ENCODE data around the gene TTC31.
A peak's percentile ranks its signal among the peaks of the same experiment; 100 is the strongest.

The TTC31 gene

GRCh38 chr2:74505448-74506246 lies 22.8 kb downstream of the TTC31 start:
- no peak for DNase-seq

DNA sequence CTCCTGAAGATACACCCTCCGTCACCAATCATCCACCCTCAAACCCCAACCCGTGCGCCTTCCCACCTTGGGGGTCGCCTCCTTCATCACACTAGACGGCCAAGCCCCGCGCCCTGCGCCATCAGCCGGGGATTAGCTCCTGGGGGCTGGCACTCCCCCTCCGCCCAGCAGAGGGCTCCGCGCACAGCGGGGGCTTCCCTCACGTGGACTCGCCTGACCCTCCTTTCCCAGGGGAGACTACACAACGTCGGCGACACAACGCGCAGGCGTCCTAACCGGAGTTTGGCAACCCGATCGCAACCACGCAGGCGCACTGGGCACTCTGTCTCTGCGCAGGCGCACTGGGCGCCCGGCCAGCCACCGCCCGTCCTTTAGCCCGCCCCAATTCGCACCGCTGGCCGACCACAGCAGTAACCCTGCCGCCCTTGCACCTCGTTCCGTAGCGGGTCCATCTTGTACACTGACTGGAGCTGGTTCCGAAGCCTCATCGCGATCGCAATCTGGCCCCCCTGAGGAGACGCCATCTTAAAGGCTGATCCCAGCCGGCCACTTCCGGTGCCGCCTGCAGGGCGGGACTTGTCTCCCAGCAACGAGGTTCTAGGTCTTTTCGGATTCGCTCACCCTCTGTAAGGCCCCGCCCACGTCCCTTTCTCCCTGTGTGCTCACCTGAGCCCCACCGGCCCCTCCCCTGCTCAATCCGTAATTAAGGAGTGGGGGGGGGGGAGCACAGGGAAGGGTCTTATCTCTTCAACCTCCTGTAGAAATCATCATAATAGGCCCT lies 24.5 kb downstream of the TTC31 start, which contains the start of gene PCGF1:
TSS of gene PCGF1 (minus strand) at position 551 of the 781 bp plus-strand sequence. CDS start at position 524, 27 bp downstream.
- peak; percentile 97 for DNase-seq

- no peak for DNase-seq
Measured at GRCh38 chr2:74507926-74508520, 25.1 kb downstream of the TTC31 start.

- no peak for DNase-seq
Measured at GRCh38 chr2:74510272-74510671, 27.4 kb downstream of the TTC31 start.

DNA sequence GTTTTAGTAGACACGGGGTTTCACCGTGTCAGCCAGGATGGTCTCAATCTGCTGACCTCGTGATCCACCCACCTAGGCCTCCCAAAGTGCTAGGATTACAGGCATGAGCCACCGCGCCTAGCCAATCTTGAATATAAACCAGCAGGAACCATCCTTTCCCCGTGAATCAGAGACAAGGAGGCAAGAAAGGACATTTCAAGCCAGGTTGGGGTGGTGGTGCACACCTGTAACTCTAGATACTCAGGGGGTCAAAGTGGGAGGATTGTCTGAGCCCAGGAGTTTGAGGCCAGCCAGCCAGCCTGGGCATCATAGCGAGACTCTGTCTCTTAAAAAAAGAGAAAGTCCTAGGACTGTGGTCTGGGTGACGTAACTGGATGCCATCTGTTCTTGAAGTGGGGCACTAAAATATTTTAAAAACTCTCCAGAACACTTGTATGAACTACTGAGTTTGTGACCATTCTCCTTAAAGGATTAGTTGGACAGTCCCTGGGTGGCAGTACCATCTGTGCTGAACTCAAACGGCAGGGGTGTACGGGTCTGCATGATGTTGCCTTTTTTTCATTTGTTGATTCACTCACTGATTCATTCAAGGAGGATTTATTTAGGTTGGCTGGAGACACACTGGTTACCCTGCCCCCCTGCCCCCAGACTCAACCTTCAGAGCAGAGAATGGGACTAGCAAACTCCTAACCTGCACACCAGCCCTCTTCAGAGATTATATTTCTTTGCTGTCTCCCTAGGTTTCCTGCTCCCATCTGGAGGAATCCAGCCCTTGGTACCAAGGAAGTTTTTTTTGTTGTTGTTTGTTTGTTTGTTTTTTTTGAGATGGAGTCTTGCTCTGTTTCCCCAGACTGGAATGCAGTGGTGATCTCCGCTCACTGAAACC lies 28.5 kb downstream of the TTC31 start:
- DNase-seq: no peak

DNA sequence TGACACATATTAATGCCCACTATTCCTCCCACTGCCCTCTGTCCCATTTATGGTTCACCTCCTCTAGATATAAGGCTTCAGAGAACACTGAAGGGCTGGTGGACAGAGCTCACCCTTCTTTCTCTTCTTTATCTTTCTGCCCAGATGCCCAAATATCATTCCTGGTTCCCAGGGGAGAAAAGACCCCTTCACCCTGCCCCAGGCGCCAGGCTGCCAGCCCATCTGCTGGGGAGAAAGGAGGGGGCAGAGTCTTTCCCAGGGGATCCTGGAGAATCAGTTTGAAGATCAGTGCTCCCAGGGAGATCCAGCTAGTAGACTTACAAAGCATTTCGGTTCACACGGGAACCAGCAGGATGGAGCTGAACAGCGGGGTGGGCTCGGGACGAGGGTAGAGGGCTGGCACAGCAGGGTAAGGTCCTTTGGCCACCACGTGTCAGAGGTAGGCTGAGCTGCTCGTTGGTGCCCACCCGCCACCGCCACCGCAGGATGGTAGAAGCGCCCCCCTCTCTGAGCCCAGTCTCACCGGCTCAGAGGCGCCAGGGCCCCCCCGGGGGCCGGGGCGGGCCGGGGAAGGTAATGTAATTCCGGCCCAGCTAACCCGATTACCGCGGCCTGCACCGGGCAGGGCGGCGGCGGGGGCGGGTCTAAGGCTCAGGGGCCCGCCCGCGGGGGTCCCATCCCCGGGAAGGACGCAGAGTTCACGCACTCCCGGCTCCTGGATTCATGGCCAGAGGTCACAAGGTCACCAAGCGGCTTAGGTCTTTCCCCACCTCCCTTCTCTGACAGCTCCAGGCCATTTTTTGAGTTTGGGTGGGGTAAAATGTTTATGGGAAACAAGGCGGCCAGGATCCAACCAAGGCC lies 30.1 kb downstream of the TTC31 start:
- no peak for DNase-seq

GRCh38 chr2:74513605-74514367 lies 30.9 kb downstream of the TTC31 start:
- no peak for DNase-seq

DNA sequence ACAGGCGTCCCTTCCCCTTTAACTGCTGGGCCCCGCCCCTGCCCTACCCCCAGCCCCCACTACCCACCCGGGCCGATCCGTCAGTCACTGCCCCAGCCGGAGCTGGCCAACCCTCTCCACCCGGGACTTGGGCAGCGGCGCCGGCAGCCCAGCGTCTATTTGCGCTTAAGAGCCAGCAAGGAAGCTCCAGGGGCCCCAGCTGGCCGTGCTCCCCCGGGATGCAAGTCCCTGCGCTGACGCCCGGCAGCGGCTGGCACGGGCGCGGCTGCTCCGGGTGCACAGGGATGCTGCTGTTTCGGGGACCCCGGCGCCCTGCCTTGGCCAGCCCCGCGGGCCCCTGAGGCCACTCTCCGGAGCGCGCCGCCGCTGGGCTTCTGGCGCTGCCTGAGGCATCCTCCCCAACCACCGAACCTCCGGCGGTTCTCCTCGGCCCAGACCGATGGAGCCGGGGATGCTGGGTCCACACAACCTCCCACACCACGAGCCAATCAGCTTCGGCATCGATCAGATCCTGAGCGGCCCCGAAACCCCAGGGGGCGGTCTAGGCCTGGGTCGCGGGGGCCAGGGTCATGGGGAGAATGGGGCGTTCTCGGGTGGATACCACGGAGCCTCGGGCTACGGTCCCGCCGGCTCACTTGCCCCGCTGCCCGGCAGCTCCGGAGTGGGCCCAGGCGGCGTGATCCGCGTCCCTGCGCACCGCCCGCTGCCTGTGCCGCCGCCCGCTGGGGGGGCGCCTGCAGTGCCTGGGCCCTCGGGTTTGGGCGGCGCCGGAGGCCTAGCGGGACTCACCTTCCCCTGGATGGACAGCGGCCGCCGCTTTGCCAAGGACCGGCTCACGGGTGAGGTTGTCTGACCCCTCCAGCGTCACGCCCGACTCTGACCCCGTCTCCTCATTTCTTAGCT lies 31.7 kb downstream of the TTC31 start, which contains the start of gene TLX2:
TSS of gene TLX2 (plus strand) at position 83 of the 903 bp plus-strand sequence. CDS start at position 440, 357 bp downstream.
- DNase-seq: no peak

GRCh38 chr2:74515271-74515980 lies 32.5 kb downstream of the TTC31 start:
- DNase-seq: no peak

DNA sequence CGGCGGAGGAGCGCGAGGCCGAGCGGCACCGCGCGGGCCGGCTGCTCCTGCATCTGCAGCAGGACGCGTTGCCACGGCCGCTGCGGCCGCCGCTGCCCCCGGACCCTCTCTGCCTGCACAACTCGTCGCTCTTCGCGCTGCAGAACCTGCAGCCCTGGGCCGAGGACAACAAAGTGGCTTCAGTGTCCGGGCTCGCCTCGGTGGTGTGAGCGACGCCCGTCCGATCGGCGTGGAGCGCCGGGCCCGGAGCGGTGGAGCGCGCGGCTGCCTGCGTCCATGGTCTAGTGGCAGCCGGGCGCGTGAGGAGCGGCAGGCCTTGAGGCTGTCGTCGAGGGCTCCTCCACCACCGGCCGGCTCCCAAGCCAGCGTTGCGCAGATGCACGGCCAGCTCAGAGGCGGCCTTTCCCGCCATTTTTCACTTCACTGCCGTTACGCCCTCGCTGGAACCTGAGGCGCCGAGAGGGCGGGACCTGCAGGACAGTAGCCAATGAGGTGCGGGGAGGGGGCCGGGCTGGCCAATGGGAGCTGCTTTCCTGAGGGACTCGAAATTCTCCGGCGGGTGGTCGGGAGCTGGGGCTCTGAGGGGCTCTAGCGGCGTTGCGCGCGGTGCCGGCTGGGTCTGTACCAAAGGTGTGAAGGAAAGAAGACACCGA lies 33.2 kb downstream of the TTC31 start:
- peak; percentile 50 for DNase-seq

DNA sequence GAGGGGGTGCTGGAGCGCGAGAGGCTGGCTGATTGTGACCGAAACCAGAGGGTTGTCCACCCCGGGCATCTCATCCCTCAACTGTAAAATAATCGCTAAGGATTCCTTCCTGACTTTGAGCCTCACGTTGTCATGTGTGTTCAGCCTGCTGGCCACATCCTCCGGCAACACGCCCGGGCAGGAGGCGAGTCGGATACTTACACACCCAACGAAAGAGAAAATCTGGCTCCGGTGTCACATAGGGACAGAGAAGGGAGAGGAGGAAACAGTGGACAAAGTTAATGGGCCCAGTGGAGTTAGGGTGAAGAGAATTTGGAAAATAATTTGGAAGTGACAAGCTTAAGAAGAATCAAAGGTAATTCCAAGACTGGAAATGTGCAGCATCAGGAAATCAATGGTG lies 33.8 kb downstream of the TTC31 start:
- no peak for DNase-seq

- no peak for DNase-seq
Measured at GRCh38 chr2:74522516-74522915, 39.6 kb downstream of the TTC31 start.

DNA sequence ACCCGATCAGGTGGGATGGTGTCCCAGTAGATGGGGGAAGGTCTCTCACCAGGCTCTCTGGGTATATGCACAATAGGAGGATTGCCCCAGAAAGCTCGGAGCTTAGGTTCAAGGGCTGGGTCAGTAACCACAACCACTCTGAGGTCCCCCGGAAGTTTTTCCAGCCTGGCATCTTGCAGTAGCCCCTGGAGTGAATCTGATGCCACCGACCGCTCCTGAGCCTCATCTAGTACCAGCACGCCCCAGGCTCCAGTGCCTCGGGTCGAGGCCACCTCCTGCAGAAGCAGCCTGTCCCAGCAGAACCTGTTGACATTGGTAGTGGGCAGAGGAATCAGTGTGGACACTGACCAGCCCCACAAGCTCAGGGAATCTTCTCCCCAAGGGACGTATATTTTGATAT lies 41.1 kb downstream of the TTC31 start:
- DNase-seq: no peak

DNA sequence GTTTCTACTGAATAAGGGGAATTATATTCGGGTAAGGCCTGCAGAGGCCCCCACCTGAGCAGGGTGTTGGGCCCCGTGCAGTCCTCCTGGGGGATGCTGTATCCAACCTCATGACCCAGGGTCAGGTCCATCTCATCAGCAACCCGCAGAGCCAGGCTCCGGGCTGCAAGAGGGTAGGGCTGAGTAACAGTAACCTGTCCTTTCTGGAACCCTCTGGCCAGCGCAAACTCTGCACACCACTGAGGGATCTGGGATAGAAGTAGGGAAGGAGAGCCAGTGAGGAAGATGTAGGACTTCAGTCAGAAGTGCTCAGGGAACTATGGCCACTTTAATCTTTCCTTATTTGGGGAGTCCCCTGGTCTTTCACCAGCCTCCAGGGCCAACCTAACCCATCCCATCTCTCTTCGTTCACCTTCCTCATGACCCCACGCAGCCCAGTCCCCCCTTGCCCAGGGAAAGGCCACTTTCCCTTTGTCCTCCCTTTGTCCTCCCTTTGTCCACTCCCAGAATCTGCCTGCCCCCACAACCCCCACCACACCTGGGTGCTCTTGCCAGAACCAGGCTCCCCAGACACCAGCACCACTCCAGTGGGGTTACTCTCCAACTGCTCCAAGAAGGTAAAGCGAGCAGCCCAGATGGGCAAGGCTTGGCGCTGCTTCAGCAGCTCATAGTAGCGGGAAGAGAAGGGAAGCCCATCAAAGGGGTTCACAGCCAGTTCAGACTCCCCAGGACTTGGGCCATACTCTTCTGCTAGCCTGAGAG lies 42.3 kb downstream of the TTC31 start:
- no peak for DNase-seq

GRCh38 chr2:74525717-74526648 lies 43.1 kb downstream of the TTC31 start, which contains the start of gene DQX1:
DQX1 (minus strand) TSS chr2:74526231; CDS start chr2:74525729, 502 bp downstream.
- no peak for DNase-seq

DNA sequence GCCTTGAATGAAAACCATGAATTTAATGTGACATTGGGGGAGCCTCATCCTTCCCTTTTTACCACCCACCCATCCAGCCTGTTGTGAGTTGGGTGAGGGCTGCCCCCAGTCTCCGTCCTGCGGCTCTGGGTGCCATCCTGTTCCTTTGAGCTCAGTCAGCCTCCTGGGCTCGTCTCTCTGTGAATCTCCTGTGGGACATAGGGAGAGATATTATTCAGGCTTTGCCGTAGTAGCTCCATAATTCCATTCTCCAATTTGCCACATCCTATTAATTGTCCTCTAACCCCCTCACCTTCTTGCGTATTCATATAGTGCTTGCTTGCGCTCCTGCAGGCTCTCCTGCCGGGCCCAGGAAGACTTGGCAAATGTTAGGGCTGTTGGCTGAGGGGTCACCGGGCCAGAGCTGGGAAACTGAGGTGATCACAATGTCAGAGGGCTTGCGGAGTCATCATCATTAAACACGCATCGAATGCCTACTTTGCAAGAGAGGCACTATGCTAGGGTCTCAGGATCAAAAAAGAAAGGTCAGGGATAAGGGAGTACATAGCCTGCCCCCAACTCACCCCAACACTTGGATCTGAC lies 43.9 kb downstream of the TTC31 start:
- DNase-seq: no peak
